ENCODE results near the gene ETV6. TPM values are rescaled to one million over a fixed set of nuclear protein-coding genes. Genes with fewer than 3 reads are reported as not detected.

Gene ETV6
- total RNA-seq, 2 experiments from 2014 or later = 17.1 to 19.3 TPM

DNA sequence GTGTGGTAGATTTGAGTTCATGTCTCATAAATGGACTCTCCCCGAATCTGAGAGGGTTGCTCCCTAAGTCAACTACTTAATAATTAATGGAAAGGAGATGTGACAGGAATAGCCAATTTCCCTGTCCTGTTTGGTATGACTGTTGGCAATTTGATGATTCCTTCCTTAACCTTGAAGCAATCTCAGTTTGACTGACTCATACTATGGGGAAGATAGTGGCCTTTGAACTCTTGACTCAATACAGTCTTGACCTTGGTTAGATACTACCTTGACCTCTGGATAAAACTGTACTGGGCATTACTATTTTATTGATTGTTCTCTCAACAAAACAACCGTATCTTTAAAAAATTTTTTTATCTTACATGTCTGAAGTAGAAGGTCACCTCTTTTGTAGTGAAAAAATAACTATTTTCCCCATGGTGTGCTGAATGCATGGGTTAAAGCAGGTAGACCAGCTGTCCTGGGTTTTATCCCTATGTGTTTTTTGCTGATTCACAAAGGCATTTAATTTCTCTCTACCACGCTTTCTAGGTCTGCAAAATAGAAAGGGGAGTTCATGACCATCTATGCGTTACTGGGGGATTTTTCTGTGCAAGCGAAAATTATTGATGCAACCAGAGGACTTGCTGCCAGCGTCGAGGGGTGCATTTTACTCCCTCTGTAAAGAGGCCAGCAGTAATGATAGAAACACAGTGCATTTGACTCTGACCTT is 80.1 kb downstream of the ETV6 start:
- Histone ChIP-seq H2AFZ (ENCODE audit: low read length) (no peak overlapping the region), H3K79me2 (ENCODE audit: insufficient read depth, low read depth, low read length) (peaks cover 30% of the 10 kb centered on the region; the same call in 1 of the 2 replicates), H3K9me2 (ENCODE audit: insufficient read depth, low read length) (no peaks in the 10 kb centered on the region), H4K20me1 (ENCODE audit: insufficient read depth, low read length) (no peaks in the 10 kb centered on the region), H3K36me3 (ENCODE audit: insufficient read depth, low read length) (peaks cover 6% of the 10 kb centered on the region; the same call in 1 of the 2 replicates), H3K4me2 (ENCODE audit: low read length) (peak overlapping the region; percentile 78), H3K4me3 (ENCODE audit: low read depth, low read length, poor library complexity, severe bottlenecking) (peak overlapping the region; percentile 62), H3K9me3 (ENCODE audit: low read length) (no peaks in the 10 kb centered on the region), H3K27ac (ENCODE audit: low read depth, low read length, poor library complexity, severe bottlenecking) (peak overlapping the region; percentile 91), H3K4me1 (ENCODE audit: insufficient read depth, low read length, poor library complexity, severe bottlenecking) (peaks cover 100% of the 10 kb centered on the region)
- intact Hi-C loops (cut with micrococcal nuclease; ENCODE audit: unreplicated experiment) = loop anchor here (1.0 to 5.0 kb wide), 9 partner anchors 21 to 303 kb away; no protein-coding TSS in a partner anchor
- BruUV-seq (replicated peaks) = no TSS peak
- TF ChIP-seq, protein P1, sequence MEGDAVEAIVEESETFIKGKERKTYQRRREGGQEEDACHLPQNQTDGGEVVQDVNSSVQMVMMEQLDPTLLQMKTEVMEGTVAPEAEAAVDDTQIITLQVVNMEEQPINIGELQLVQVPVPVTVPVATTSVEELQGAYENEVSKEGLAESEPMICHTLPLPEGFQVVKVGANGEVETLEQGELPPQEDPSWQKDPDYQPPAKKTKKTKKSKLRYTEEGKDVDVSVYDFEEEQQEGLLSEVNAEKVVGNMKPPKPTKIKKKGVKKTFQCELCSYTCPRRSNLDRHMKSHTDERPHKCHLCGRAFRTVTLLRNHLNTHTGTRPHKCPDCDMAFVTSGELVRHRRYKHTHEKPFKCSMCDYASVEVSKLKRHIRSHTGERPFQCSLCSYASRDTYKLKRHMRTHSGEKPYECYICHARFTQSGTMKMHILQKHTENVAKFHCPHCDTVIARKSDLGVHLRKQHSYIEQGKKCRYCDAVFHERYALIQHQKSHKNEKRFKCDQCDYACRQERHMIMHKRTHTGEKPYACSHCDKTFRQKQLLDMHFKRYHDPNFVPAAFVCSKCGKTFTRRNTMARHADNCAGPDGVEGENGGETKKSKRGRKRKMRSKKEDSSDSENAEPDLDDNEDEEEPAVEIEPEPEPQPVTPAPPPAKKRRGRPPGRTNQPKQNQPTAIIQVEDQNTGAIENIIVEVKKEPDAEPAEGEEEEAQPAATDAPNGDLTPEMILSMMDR (conservative IDR thresholded peaks at IDR 0.05; ENCODE audit: low read length) = no peak
- TF ChIP-seq EZH2phosphoT487 (IDR thresholded peaks at IDR 0.05; ENCODE audit: borderline replicate concordance, low read depth, low read length) = no peak
- ChIA-PET CTCF (ENCODE audit: unreplicated experiment) (interaction anchor here (0.6 kb wide), 1 partner anchor 590 kb away, joined by 3 read pairs; no protein-coding TSS in a partner anchor), POLR2A (interaction anchor here (0.5 to 9.8 kb wide), 5 partner anchors 10 to 80 kb away, joined by 4 to 201 read pairs (median 12); partner anchors contain the start of gene ETV6)
- peak; percentile 46 for DNase-seq (ENCODE audit: low spot score)

DNA sequence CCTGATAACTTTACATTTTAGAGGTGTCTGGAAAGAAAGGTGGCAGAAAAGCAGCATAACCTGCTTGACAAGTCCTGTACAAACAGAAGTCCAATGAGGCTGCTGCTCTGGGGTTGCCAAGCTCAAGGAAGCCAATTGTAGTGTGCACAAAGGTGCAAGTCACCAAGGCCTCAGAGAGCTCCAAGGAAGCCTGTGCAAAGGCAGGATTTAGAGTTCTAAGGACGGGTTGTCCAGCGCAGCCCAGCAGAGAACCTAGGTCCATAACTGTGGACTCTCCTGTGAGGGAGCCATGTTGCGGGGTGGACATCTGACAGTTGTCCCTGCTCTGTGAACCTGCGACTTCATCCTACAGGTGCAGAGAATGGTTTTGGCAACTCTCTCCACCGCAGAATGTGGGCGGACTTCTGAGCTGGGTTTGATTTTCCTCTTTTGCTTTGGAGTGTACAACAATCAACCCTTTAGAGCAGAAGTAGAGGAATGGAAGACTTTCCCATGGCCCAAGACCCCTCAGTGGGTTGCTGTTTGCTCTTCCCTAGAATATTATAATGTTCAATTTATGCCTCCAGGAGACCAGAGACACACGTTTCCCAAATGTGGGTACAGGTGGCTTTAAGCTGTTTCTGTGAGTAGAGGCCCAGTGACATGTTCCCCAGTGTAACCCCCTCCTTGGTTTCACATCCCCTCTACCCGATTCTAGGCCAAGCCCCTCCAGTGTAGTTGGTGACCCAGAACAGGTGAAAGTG is 81.0 kb downstream of the ETV6 start:
- TF ChIP-seq, protein P1 (conservative IDR thresholded peaks at IDR 0.05; ENCODE audit: low read length) = no peak
- no peak for TF ChIP-seq EZH2phosphoT487 (IDR thresholded peaks at IDR 0.05; ENCODE audit: borderline replicate concordance, low read depth, low read length)
- CTCF ChIA-PET (ENCODE audit: unreplicated experiment) = interaction anchor here (0.8 to 2.8 kb wide), 5 partner anchors 14 to 36 kb away, joined by 4 to 16 read pairs (median 4); no protein-coding TSS in a partner anchor
- peak; percentile 93 for DNase-seq (ENCODE audit: low spot score)
- POLR2A ChIA-PET = interaction anchor here (0.5 to 9.8 kb wide), 11 partner anchors 9 to 295 kb away, joined by 3 to 201 read pairs (median 6); no protein-coding TSS in a partner anchor
- H3K9me3 ChIP-seq (ENCODE audit: low read length) = no peaks in the 10 kb centered on the region
- H3K79me2 ChIP-seq (ENCODE audit: insufficient read depth, low read depth, low read length) = peaks cover 24% of the 10 kb centered on the region; the same call in 1 of the 2 replicates
- H3K4me1 ChIP-seq (ENCODE audit: insufficient read depth, low read length, poor library complexity, severe bottlenecking) = peaks cover 99% of the 10 kb centered on the region
- peaks cover 6% of the 10 kb centered on the region; the same call in 1 of the 2 replicates for H3K36me3 ChIP-seq (ENCODE audit: insufficient read depth, low read length)
- no TSS peak for BruUV-seq (replicated peaks)
- peak overlapping the region; percentile 62 for H3K4me3 ChIP-seq (ENCODE audit: low read depth, low read length, poor library complexity, severe bottlenecking)
- intact Hi-C loops (cut with micrococcal nuclease; ENCODE audit: unreplicated experiment) = loop anchor here (1.0 to 5.0 kb wide), 6 partner anchors 20 to 302 kb away; no protein-coding TSS in a partner anchor
- H3K4me2 ChIP-seq (ENCODE audit: low read length) = peak overlapping the region; percentile 78
- no peaks in the 10 kb centered on the region for H3K9me2 ChIP-seq (ENCODE audit: insufficient read depth, low read length)
- H2AFZ ChIP-seq (ENCODE audit: low read length) = no peak overlapping the region
- H3K27ac ChIP-seq (ENCODE audit: low read depth, low read length, poor library complexity, severe bottlenecking) = peak overlapping the region; percentile 91
- no peaks in the 10 kb centered on the region for H4K20me1 ChIP-seq (ENCODE audit: insufficient read depth, low read length)
